Lung microvascular endothelial cell (primary cell): ENCODE measurements around the gene CACNA1C. TPM values are rescaled to one million over a fixed set of nuclear protein-coding genes. Genes with fewer than 3 reads are reported as not detected.

Experiments used
- DNase-seq, 2 donors: peaks; one replicate each; pipeline versions ENCODE4 v3.0.0 to v3.0.0-alpha.2; 2010; ENCODE audit warnings: low read depth in 2 of 2
- total RNA-seq: library from RNA; depleted of rRNA; stranded (reverse); fragments of >200 nt; gene quantifications from 2 replicates; pipeline ENCODE4 v1.2.1, GENCODE V29; 2014

The CACNA1C gene
- total RNA-seq, 1 donor from 2014 or later: under 0.01 TPM

DNA sequence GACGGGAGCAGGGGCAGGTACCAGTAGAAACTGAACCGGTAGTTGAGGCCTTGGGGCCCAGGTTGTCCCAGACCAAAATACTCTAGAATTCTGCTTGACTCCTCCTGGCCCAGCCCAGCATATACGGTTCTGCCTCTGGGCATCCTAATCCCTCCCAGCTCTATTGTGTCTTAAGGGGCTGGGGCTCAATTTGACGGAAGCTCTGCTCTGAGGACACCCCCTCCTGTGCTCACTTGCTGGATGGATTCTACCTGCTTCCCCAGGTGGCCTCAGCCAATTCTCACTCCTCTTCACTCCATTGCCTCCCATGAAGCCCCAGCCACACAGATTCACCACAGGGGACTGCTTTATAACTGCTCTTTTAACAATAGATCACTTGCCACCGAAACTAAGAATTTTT lies 522.5 kb downstream of the CACNA1C start:
- no peak for DNase-seq

DNA sequence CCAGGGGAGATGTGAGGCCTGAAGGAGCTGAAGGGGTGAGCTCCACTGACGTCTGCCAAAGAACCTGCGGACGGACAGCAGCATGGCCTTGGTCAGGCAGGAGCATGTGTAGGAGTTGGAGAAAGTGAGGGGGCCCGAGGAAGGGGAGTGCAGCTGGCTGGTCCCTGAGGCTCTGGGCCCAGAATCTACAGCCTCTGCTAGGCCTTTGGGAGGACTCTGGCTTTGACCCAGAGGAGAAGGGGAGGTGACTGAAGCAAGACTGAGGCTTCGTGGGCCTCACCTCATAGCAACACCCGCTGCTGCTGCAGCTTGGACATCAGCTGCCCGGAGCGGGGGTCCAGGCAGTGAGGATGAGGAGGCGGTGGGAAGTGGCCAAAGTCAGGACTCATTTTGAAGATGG lies 525.4 kb downstream of the CACNA1C start:
- DNase-seq: no peak

DNA sequence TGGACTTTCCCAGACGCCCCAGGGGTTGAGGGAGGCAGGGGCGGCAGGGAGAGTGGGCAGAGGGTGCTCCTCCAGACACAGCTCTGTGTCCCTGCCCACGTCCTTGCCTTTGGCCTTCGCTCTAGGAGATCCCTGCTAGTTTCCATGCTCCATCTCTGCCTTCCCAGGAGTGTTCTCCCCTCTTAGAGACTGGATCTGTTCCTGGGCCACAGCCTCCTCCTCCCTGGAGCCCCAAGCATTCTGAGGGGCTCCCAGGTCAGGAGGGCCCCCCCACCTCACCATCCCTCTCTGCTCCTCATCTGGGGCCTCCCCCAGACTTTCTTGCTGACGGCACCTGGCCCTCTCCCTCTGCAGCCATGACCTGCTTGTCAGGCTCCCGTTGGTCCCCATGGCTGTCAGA lies 526.0 kb downstream of the CACNA1C start:
- no peak for DNase-seq

DNA sequence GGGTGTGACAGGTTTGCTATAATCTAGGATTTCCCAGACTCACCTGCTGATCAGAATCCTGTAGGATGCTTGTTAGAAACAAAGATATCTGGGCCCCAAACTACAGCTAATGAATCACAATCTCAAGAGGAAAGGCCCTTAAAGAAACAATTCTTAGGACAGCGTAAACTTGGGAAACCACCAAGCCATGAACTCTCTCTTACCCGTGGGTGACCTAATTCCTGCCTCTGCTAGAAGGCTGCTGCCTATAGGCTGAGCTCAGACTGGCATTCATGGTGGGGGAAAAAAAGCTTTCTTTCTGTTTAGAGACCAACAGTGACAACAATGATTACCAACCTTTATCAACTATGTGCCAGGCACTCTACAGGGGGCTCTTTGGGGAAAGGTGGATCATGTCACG lies 528.0 kb downstream of the CACNA1C start:
- DNase-seq: peak in 1 of 2 donors; percentile 60

DNA sequence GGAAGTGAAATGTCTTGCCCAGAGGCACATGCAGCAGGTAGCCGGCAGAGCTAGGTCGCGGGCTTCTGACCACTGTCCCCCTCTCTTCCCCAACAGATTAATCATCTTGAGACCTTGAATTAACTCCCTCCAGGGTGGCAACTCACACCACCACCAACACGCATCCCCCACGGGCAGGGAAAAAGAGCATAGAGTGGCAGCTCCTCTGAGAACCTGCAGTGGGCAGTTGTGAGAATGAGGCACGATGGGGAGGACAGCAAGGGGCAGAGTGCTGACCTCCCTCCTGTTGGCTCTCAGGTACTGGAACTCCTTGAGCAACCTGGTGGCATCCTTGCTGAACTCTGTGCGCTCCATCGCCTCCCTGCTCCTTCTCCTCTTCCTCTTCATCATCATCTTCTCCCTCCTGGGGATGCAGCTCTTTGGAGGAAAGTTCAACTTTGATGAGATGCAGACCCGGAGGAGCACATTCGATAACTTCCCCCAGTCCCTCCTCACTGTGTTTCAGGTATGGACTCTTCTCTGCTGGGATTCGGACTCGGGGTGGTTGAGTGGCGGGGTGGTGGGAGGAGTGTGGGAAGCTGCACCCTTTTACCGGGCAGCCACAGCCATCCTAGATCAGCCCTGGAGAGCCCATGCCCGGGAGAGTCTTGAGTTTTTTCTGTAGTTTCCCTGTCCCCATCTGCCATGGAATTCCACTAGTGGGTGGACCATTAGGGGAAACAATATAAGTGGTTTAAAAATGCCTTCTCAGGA lies 528.7 kb downstream of the CACNA1C start:
- DNase-seq: no peak

DNA sequence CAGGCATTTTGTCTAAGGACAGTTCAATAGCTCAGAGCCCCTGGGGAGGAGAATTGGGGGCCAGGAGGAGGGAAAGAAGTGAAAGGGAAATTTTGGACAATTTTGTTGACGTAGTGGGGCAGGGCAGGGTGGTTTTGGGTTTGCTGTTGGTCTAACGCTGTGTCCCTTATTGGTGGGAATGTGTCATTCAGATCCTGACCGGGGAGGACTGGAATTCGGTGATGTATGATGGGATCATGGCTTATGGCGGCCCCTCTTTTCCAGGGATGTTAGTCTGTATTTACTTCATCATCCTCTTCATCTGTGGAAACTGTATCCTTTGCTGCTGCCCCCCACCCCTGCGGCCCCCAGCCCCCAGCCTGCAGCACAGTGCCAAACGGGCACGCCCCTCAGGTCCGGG lies 529.8 kb downstream of the CACNA1C start:
- no peak for DNase-seq

DNA sequence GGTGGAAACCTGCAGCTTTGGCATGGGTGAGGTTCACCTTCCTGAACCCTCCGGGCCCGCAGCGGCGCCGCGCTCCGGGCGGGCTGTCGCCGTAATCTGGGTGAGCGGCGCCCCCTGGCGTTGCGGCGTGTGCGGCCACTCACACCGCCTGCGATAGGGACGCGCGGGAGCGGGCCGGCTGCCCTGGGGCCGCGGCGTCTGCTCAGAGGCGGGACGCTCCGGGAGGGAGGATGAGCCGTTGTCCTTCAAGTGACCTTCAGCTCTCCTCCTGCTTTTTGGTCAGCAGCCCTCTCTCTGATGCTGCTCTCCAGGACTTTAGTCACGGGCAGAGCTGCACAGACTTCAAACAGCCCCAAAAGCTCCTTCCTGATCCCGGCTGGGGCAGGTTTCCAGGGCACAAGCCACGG lies 530.3 kb downstream of the CACNA1C start:
- DNase-seq: peak; percentile 66 to 67

DNA sequence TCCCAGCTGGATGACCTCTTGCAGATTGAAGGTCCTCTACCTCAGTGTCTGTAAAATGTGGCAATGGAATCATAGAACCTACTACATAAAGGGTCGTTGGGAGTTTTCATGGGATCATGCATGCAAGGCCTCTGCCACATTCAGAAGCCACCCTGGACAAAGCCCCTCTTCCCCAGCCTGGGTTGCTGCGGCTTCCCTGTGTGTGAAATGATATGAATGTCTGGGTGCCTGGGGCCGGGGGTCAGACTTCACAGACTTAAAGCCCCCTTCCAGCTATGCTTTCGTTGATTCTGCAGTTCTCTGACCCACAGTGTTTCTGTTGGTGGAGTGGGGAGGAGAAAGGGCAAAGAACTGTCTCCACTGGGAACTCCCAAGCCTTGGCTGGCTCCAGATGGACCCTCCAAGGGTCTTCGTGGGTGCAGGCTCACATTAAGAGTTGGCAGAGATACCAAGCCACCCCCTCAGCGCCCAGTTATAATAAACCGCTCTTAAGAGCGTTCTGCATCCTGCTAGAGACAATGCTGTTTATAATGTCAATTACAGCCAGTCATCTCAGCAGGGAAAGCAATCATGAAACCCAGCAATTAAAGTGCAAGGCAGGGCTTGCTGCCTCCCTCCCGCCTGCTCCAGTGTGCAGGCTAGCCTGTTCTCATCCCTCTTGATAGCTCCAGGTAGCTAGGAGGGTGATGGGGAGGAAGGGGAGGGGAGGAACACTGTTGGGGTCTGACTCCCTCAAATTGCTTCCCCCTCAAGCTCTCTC lies 531.0 kb downstream of the CACNA1C start:
- no peak for DNase-seq

DNA sequence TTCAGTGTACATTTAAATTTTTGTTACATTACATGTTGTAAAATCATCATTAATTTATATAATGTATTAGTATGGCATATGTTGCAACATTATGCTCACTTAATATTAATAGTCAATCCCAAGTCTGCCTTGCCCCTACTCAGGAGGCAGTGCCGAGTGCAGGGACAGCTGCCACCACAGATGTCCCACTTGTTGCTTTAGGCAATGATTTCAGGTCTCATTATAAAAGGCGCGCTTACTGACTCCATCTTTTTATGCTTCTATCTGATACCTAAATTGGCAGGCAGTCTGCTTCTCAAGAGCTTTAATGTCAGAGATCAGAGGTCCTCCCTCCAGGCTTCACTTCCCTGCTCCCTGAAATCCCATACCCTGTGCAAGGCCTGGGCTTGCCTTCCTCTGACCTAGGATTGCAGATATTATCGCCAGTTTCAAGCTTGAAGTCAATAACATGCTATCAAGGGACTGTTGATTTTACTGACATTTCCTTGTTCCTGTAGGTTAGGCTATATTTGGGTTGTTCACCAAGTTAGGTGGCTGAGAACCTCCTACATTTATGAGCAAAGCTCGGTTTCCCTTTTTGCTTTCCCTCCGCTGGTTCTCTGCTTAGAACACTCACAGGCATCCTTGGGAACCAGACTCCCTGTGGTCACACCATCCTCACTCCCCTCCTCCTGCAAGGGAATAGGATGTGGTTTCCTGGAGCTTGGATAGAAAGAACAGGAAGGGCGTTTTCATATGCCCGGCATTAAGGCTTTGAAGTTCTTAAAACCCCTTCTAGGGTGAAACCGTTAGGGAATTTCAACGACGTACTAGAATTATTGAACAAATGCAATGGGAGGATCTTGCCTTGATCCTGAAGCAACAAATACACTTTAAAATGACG lies 533.6 kb downstream of the CACNA1C start:
- DNase-seq: no peak

DNA sequence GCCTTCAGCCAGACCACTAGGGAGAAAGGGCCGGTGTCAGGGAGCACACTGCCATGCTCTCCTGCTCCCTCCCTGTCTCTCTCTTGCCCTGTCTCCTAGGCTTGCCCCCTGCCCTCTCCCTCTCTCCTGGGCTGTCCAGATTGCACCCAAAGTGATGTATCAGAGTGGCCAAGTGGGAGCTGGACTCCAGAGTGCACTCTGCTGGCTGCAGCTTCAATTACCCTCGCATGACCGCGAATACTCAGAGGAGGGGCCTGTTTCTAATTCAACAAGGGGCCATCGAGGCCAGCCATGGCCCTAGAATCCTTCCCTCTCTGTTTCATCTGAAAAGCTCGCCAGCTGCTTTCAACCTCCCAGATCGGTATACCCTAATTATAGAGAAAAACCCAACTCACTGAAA lies 535.6 kb downstream of the CACNA1C start:
- no peak for DNase-seq

DNA sequence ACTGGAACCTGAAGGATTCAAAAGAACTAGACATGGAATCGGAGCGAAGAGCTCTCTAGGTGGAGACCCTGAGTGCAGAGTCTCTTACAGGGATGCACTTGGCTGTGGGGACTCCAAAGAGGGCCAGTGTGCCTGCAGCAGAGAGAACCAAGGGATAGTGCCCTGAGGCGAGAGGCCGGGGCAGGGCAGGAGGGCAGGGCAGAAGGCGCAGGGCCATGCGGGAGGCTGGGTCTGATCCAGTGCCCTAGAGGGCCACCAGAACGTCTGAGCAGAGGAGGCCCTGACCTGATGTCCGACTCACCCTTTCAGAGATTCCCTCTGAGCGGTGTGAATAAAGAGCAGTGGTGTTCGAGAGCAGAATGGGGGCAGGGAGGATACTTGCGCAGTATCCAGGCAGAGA lies 536.6 kb downstream of the CACNA1C start:
- no peak for DNase-seq

DNA sequence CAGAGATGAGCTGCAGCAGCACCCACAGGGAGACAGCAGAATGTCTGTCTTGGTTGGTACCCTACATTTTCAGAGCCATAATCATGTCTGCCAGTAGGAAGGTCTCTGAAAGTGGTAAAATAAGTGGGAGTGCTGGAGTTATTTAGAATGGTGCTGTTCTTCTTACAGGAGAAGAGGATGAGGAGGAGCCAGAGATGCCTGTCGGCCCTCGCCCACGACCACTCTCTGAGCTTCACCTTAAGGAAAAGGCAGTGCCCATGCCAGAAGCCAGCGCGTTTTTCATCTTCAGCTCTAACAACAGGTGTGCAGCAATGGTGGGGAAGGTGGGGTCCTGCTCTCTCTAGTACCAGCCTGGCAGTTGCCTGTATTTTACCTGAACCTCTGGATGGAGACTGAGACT lies 540.3 kb downstream of the CACNA1C start:
- no peak for DNase-seq

DNA sequence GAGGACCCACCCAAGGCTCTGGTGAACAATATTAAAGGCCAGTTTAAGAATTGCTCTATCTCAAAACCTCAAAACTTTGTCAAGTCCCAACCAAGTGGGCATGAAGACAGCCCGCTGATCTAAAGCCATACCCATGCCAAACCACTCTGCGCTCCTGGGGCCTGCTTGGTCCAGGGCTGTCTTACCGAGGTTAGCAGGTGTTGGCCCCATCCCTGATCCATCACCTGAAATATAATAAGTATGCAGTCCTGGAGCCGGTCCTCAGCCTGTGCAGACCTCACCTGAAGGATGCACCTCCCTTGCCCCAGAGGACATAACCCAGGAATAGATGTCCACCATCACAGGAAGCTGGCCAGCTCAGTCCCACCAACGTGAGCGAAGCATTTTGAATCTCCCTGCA lies 543.7 kb downstream of the CACNA1C start:
- DNase-seq: no peak

DNA sequence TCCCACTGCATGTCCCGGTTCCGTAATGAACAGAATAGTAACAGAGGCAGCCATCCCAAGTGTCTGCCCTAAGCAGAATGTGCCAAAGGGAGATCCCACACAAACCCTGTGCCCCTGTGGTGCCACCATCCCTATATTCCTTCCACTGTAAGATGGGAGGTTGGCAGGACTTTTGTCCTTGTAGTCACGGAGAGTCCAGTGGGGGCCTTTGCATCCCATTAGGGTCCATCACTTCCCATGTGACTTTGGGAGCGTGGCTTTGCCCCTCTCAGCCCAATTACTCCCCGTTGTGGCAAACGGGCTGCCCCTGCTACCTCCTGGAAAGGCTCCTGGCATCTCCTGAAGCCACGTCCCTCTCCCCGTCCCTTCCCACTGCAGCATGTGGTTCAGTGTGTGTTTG lies 552.5 kb downstream of the CACNA1C start:
- DNase-seq: no peak

DNA sequence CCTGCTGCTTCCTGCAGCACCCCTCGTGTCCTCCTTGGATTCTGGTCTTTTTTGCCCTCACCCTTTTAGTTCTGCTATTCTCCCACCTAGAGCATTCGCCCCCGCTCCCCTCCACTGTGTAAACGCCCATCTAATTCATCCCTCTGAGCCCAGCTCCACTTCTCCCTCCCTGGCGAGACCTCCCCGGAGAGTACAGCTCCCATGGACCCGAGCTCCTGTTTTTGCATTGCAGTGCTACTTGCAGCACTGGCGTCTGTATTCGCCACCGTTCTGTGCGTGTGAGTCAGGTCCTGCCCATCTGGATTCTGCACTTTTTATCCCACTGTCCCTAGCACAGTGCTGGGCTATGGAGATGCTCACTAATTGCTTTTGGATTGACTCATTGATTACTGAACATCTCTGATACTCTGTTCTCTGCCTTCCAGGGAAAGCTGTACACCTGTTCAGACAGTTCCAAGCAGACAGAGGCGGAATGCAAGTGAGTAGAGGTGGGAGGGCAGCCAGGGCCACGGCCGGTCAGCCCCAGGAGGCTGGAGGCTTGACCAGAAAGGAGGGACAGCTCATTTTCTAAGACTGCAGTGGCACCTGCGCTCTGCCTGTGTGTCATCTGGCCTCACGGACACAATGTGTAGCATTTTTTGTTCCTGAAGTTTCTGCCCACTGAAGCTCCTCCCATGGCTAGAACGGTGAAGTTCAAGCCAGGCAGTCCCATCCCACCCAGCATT lies 553.6 kb downstream of the CACNA1C start:
- no peak for DNase-seq

DNA sequence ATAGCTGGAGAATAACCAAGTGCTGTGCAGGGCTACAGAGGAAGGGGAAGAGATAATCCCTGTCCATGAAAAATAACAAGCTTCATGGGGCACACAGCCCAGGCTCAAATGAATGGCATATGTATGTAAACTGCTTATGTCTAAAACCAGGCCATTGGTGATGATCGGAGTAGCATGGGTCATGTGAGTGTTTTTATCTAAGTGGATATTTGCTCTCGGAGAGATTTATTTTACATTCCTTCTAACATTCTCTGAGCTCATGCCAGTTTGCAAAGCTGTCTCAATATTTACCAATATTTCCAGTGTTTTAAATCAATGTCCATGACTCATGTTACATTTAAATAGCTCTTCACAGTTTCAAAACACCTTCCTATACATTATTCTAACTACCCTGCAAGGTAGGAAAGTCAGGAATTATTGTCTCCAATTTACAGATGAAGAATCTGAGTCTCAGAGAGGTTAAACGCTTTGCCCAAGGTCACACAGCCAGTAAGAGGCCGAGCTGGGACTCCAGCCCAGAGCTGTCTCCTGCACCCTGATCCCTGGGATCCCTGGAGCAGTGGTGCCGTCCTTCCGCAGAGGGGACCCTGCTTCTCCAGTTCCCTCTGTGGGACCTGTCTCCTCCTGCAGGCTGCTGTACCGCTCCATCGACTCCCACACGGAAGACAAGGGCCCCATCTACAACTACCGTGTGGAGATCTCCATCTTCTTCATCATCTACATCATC lies 555.3 kb downstream of the CACNA1C start:
- DNase-seq: no peak

DNA sequence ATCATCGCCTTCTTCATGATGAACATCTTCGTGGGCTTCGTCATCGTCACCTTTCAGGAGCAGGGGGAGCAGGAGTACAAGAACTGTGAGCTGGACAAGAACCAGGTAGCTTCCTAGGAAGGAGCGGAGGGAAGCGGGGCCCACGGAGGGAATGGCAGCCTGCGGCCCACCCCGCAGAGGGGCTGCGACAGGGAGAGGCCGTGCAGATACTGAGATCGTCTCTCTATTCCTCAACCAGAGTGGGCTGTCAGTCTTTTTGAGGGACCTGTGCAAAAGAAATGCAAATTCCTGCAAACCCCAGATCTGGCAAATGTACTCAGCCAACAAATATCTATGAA lies 555.8 kb downstream of the CACNA1C start:
- no peak for DNase-seq

DNA sequence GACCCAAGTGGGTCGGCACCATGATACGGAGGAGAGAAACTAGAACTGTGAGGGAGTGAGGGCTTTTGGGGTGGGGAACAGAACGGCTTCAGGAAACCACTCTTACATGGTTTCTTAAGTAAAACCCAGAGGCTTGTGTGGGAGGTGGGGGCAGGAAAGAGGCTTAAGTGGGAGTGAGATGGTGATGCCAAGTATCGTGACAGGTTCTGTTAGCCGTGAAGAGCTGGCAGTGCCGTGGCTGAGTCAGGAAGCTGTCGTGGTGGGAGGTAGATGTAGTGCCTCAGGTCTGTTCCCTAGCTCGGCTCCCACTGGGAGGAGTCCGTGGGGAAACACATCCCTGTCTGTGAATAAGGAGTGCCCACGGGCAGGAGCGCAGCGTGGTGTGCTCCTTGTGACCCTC lies 556.2 kb downstream of the CACNA1C start:
- no peak for DNase-seq

DNA sequence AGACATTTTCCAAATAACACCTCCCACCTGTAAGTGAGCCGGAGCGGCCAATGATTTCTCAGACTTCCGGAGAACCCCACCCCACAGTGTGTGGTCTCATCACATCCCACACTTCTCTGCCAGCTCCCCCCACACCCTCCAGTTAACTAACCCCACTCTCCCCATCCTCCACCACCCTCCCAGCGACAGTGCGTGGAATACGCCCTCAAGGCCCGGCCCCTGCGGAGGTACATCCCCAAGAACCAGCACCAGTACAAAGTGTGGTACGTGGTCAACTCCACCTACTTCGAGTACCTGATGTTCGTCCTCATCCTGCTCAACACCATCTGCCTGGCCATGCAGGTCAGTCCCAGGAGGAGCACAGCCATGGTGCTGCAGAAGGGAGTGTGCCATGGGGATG lies 557.6 kb downstream of the CACNA1C start:
- no peak for DNase-seq

DNA sequence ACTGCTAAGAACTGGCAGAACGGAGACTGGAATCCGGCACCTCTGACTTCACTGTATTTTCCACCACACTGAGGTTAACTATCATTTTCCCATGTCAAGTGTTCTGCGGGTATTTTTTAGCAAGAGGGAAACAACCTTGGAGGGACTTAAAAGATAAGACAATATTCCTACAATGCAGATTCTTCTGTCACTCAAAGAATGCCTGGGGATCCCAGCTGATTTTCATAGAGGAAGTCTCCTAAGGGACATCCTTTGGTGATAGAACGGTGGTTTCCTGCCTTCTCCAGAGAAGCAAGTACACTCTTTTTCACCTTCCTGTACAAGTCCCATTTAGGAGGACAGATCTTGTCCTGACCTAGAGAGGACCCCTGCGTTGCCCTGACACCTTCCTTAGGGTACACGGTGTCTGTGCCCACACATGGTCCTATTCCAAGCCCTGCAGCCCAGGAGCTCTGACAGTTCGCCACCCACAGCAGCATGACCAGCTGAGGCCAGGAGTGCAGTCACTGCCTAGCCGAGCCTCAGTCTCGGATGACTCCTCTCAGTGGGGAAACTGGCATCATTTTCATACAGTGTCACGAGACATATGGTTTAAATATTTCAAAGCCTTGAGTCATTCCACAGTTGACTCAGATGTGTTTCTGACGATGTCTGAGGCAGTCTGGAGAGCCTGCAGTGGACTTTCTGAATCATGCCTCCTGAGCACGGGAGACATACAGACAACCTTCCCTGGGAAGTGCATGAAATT lies 560.7 kb downstream of the CACNA1C start:
- DNase-seq: peak in 1 of 2 donors; percentile 93
